ENCODE measurements around the gene EVC2. TPM values are rescaled to one million over a fixed set of nuclear protein-coding genes. Genes with fewer than 3 reads are reported as not detected.

The EVC2 gene
- total RNA-seq, 2 experiments from 2014 or later = 3.4 TPM; not detected in 1

- no peaks in the 10 kb centered on the region for H3K4me1 ChIP-seq (ENCODE audit: insufficient read depth, low read length, poor library complexity, severe bottlenecking)
- CTCF ChIA-PET (ENCODE audit: unreplicated experiment) = no interaction called here
- intact Hi-C loops (cut with micrococcal nuclease; ENCODE audit: unreplicated experiment) = no loop called here
- no TSS peak for BruUV-seq (replicated peaks)
- H2AFZ ChIP-seq (ENCODE audit: low read length) = no peak overlapping the region
- H3K9me2 ChIP-seq (ENCODE audit: insufficient read depth, low read length) = no peaks in the 10 kb centered on the region
- H3K36me3 ChIP-seq (ENCODE audit: insufficient read depth, low read length) = no peaks in the 10 kb centered on the region
- no peak for TF ChIP-seq EZH2phosphoT487 (IDR thresholded peaks at IDR 0.05; ENCODE audit: borderline replicate concordance, low read depth, low read length)
- TF ChIP-seq CTCF (conservative IDR thresholded peaks at IDR 0.05; ENCODE audit: low read length) = no peak
- DNase-seq (ENCODE audit: low spot score) = no peak
- no peaks in the 10 kb centered on the region for H4K20me1 ChIP-seq (ENCODE audit: insufficient read depth, low read length)
- no peak overlapping the region for H3K27ac ChIP-seq (ENCODE audit: low read depth, low read length, poor library complexity, severe bottlenecking)
- H3K4me3 ChIP-seq (ENCODE audit: low read depth, low read length, poor library complexity, severe bottlenecking) = no peak overlapping the region
- no peaks in the 10 kb centered on the region for H3K9me3 ChIP-seq (ENCODE audit: low read length)
- H3K4me2 ChIP-seq (ENCODE audit: low read length) = no peak overlapping the region
- H3K79me2 ChIP-seq (ENCODE audit: insufficient read depth, low read depth, low read length) = no peaks in the 10 kb centered on the region
- POLR2A ChIA-PET = no interaction called here
Observed at GRCh38 chr4:5572751-5573150, 135.6 kb downstream of the EVC2 start.

DNA sequence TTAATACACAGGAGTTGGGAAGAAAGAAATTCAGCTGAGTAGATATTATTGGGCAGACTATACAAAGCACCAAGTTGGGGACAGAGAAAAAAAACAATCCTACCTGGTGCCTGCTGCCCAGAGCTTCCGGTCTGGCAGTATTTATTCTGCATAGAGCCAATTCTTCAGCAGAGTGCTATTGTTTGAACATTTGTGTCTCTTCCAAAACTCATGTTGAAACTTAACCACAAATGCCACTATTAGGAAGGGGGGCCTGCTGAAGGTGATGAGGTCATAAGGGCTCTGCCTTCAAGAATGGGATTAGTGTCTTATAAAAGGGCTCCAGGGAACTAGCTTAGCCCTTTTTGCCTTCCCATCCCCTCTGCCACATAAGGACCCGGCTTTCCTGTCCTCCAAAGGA lies 136.2 kb downstream of the EVC2 start:
- BruUV-seq (replicated peaks) = no TSS peak
- intact Hi-C loops (cut with micrococcal nuclease; ENCODE audit: unreplicated experiment) = no loop called here

DNA sequence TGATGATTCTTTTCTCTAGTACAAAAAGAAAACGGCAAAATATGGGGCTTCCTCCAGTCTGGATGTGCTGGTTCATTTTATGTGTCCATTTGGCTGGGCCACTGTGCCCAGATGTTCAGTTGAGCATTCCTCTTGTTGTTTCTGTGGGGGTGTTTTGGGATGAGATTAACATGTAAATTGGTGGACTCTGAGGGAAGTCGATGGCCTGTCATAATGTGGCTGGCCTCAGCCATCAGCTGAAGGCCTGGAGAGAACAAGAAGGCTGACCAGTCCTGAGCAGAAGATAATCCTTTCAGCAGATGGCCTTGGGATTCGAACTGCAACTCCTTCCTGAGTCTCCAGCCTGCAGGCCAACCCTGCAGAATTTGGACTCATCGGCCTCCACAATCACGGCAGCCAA lies 136.7 kb downstream of the EVC2 start:
- ChIA-PET POLR2A (interaction anchor here (0.7 kb wide), 1 partner anchor 245 kb away, joined by 4 read pairs; no protein-coding TSS in a partner anchor), CTCF (ENCODE audit: unreplicated experiment) (no interaction called here)
- H3K9me2 ChIP-seq (ENCODE audit: insufficient read depth, low read length) = no peaks in the 10 kb centered on the region
- H3K79me2 ChIP-seq (ENCODE audit: insufficient read depth, low read depth, low read length) = no peaks in the 10 kb centered on the region
- BruUV-seq (replicated peaks) = no TSS peak
- H3K36me3 ChIP-seq (ENCODE audit: insufficient read depth, low read length) = no peaks in the 10 kb centered on the region
- H4K20me1 ChIP-seq (ENCODE audit: insufficient read depth, low read length) = no peaks in the 10 kb centered on the region
- no peak for DNase-seq (ENCODE audit: low spot score)
- TF ChIP-seq EZH2phosphoT487 (IDR thresholded peaks at IDR 0.05; ENCODE audit: borderline replicate concordance, low read depth, low read length) = no peak
- no peak for TF ChIP-seq CTCF (conservative IDR thresholded peaks at IDR 0.05; ENCODE audit: low read length)
- H3K9me3 ChIP-seq (ENCODE audit: low read length) = no peaks in the 10 kb centered on the region
- H3K4me1 ChIP-seq (ENCODE audit: insufficient read depth, low read length, poor library complexity, severe bottlenecking) = no peaks in the 10 kb centered on the region
- no peak overlapping the region for H2AFZ ChIP-seq (ENCODE audit: low read length)
- no peak overlapping the region for H3K4me3 ChIP-seq (ENCODE audit: low read depth, low read length, poor library complexity, severe bottlenecking)
- H3K4me2 ChIP-seq (ENCODE audit: low read length) = no peak overlapping the region
- intact Hi-C loops (cut with micrococcal nuclease; ENCODE audit: unreplicated experiment) = no loop called here
- H3K27ac ChIP-seq (ENCODE audit: low read depth, low read length, poor library complexity, severe bottlenecking) = no peak overlapping the region

More for the DNA sequence above, 136.2 kb downstream of the EVC2 start:
- Histone ChIP-seq H4K20me1 (ENCODE audit: insufficient read depth, low read length) (no peaks in the 10 kb centered on the region), H3K27ac (ENCODE audit: low read depth, low read length, poor library complexity, severe bottlenecking) (no peak overlapping the region), H2AFZ (ENCODE audit: low read length) (no peak overlapping the region), H3K9me3 (ENCODE audit: low read length) (no peaks in the 10 kb centered on the region), H3K4me2 (ENCODE audit: low read length) (no peak overlapping the region), H3K9me2 (ENCODE audit: insufficient read depth, low read length) (no peaks in the 10 kb centered on the region), H3K4me1 (ENCODE audit: insufficient read depth, low read length, poor library complexity, severe bottlenecking) (no peaks in the 10 kb centered on the region), H3K4me3 (ENCODE audit: low read depth, low read length, poor library complexity, severe bottlenecking) (no peak overlapping the region), H3K79me2 (ENCODE audit: insufficient read depth, low read depth, low read length) (no peaks in the 10 kb centered on the region), H3K36me3 (ENCODE audit: insufficient read depth, low read length) (no peaks in the 10 kb centered on the region)
- no peak for TF ChIP-seq EZH2phosphoT487 (IDR thresholded peaks at IDR 0.05; ENCODE audit: borderline replicate concordance, low read depth, low read length)
- no peak for TF ChIP-seq CTCF (conservative IDR thresholded peaks at IDR 0.05; ENCODE audit: low read length)
- DNase-seq (ENCODE audit: low spot score) = no peak
- ChIA-PET POLR2A (no interaction called here), CTCF (ENCODE audit: unreplicated experiment) (no interaction called here)
